Calu3 (cell line): ENCODE results near the gene NEUROD4. TPM values are rescaled to one million over a fixed set of nuclear protein-coding genes. Genes with fewer than 3 reads are reported as not detected.

Source experiments
- BruUV-seq: library from RNA; stranded (reverse); fragments of 400-500 nt; replicated peaks from 2 replicates; lab custom pipeline; 2021; lab: Mats Ljungman, UMichigan
- CTCF ChIA-PET: fragments of 300-600 bp; sonication (Branson Sonifier 250); formaldehyde crosslinking; loops from one replicate; lab custom pipeline; 2022; ENCODE audit warnings: antibody characterized with exemption; lab: Charles Lee
- DNase-seq: peaks from one replicate; pipeline ENCODE4 v3.0.0; 2022
- H3K27ac Mint-ChIP-seq: one replicate; pipeline ENCODE4 v1.8.0; 2022; ENCODE audit warnings: mixed read lengths; ENCODE audit not compliant: unreplicated experiment
- H3K27me3 Mint-ChIP-seq: one replicate; pipeline ENCODE4 v1.8.0; 2022; ENCODE audit warnings: mixed read lengths; ENCODE audit not compliant: unreplicated experiment
- H3K36me3 Mint-ChIP-seq: one replicate; pipeline ENCODE4 v1.8.0; 2022; ENCODE audit warnings: mild to moderate bottlenecking, moderate library complexity, mixed read lengths; ENCODE audit not compliant: insufficient read depth, unreplicated experiment
- H3K4me1 Mint-ChIP-seq: one replicate; pipeline ENCODE4 v1.8.0; 2022; ENCODE audit warnings: mild to moderate bottlenecking, low read depth, mixed read lengths; ENCODE audit not compliant: unreplicated experiment
- H3K4me3 Mint-ChIP-seq: one replicate; pipeline ENCODE4 v1.8.0; 2022; ENCODE audit warnings: mild to moderate bottlenecking, low read depth, moderate library complexity, mixed read lengths; ENCODE audit not compliant: unreplicated experiment
- H3K9me3 Mint-ChIP-seq: one replicate; pipeline ENCODE4 v1.8.0; 2022; ENCODE audit warnings: low read depth, mixed read lengths; ENCODE audit not compliant: unreplicated experiment
- intact Hi-C: fragments of 100-400 bp; cut with micrococcal nuclease; formaldehyde crosslinking; loops from one replicate; pipeline ENCODE4 v1.10.0; 2022; ENCODE audit not compliant: unreplicated experiment
- total RNA-seq: library from RNA; stranded (reverse); gene quantifications from 2 replicates; pipeline ENCODE4 v1.2.3, GENCODE V29; 2022
- TF ChIP-seq, protein P1 (sequence below): fragments of 200-600 bp; IDR thresholded peaks from one replicate; pipeline ENCODE4 v1.8.0; 2022; ENCODE audit warnings: antibody characterized with exemption; ENCODE audit not compliant: unreplicated experiment

NEUROD4 gene
- total RNA-seq, 1 experiment from 2014 or later, result not detected

DNA sequence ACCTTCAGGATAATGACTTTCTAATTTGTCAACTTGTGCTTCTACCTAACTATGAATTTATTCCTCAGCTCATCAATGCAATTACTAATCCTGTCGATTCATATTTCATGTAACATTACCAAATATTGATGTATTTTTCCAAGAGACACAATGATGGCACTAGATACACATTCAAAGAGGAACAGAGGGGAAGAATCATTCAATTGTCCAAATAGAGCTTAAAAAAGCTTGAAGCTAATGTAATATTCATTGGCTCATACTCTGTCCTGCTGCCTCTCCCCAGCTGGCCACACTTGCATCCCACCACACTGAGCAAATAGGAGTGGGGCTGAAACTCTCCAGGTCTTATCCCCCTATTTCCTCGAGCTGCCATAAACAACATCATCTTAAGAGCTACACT, 44.5 kb upstream of the NEUROD4 start:
- Mint-ChIP-seq H3K27ac (no peak overlapping the region), H3K27me3 (peaks cover 92% of the 10 kb centered on the region), H3K36me3 (no peaks in the 10 kb centered on the region), H3K4me1 (no peaks in the 10 kb centered on the region), H3K4me3 (no peak overlapping the region), H3K9me3 (no peaks in the 10 kb centered on the region)
- intact Hi-C loops, result no loop called here
- CTCF ChIA-PET, result interaction anchor here (1.1 kb wide), 1 partner anchor 8 kb away, joined by 4 read pairs; no protein-coding TSS in a partner anchor
- TF ChIP-seq, protein P1, sequence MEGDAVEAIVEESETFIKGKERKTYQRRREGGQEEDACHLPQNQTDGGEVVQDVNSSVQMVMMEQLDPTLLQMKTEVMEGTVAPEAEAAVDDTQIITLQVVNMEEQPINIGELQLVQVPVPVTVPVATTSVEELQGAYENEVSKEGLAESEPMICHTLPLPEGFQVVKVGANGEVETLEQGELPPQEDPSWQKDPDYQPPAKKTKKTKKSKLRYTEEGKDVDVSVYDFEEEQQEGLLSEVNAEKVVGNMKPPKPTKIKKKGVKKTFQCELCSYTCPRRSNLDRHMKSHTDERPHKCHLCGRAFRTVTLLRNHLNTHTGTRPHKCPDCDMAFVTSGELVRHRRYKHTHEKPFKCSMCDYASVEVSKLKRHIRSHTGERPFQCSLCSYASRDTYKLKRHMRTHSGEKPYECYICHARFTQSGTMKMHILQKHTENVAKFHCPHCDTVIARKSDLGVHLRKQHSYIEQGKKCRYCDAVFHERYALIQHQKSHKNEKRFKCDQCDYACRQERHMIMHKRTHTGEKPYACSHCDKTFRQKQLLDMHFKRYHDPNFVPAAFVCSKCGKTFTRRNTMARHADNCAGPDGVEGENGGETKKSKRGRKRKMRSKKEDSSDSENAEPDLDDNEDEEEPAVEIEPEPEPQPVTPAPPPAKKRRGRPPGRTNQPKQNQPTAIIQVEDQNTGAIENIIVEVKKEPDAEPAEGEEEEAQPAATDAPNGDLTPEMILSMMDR, result no peak
- DNase-seq, result no peak
- no TSS peak for BruUV-seq

DNA sequence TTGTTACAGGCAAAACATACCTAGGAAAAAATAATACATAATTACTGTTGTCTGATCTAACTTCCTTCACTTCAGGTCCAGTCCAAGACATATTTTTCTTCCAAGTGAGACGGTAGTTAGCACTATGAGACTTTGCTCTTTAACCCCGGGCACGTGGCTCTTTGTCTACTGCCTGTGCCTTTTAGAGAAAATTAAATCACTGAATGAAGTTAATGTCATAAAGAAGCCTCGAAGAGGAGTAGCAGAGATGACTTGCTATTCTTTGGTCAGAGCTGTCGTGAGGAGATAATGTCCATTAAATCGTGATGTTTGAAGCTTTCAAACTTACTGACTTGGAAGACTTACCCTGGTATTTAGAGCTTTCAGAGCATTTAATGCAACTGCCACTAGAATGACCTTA, 43.9 kb upstream of the NEUROD4 start:
- Mint-ChIP-seq H3K27ac (no peak overlapping the region), H3K9me3 (no peaks in the 10 kb centered on the region), H3K4me3 (no peak overlapping the region), H3K4me1 (no peaks in the 10 kb centered on the region), H3K27me3 (peaks cover 92% of the 10 kb centered on the region), H3K36me3 (no peaks in the 10 kb centered on the region)
- intact Hi-C loops, result no loop called here
- TF ChIP-seq, protein P1, result no peak
- CTCF ChIA-PET, result no interaction called here
- no TSS peak for BruUV-seq
- no peak for DNase-seq

DNA sequence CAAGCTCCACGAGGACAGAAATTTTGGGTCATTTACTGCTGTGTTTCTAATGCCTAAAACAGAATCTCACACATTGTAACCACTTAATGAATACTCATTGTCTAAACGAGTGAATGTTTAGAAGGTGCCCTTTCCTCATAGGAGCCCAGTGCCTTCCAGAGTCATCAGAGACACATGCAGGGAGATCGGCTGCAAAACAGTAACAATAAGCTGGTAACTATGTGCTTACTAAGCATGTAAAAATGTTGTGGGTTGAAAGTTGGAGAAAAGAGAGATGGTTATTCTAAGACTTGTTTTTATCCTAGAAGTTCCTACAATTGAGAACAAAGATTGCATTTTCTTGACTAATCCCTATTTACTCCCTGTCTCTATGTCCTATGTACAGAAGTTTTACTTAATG, 42.6 kb upstream of the NEUROD4 start:
- DNase-seq, result no peak

DNA sequence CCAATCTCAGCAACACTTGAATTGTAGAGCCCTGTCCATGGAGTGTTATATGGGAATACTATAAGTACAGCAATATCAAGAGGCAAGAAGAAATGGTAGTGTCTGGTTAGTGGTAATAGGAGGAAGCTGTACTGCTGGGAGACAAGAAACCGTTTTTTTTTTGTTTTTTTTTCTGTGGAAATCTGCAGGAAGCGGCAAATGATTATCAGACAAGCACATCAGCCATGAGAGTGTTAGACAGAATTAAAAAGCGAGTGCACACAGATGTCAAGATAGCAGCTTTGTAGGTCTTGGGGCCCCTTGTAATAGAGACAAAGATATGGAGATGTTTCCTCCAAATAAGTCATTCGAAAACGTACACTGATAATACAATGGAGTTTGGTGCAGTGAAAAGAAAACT, 41.9 kb upstream of the NEUROD4 start:
- Mint-ChIP-seq H3K4me1 (no peaks in the 10 kb centered on the region), H3K4me3 (no peak overlapping the region), H3K9me3 (no peaks in the 10 kb centered on the region), H3K36me3 (no peaks in the 10 kb centered on the region), H3K27ac (no peak overlapping the region), H3K27me3 (peaks cover 97% of the 10 kb centered on the region)
- TF ChIP-seq, protein P1, result no peak
- intact Hi-C loops, result no loop called here
- no TSS peak for BruUV-seq
- no peak for DNase-seq
- CTCF ChIA-PET, result interaction anchor here (1.5 kb wide), 1 partner anchor 15 kb away, joined by 4 read pairs; no protein-coding TSS in a partner anchor

More for the DNA sequence above, 42.6 kb upstream of the NEUROD4 start:
- H3K9me3 Mint-ChIP-seq, result no peaks in the 10 kb centered on the region
- no peaks in the 10 kb centered on the region for H3K36me3 Mint-ChIP-seq
- no peak overlapping the region for H3K27ac Mint-ChIP-seq
- H3K4me1 Mint-ChIP-seq, result no peaks in the 10 kb centered on the region
- CTCF ChIA-PET, result interaction anchor here (1.5 kb wide), 1 partner anchor 16 kb away, joined by 4 read pairs; no protein-coding TSS in a partner anchor
- no TSS peak for BruUV-seq
- TF ChIP-seq, protein P1, result no peak
- H3K4me3 Mint-ChIP-seq, result no peak overlapping the region
- peaks cover 95% of the 10 kb centered on the region for H3K27me3 Mint-ChIP-seq
- intact Hi-C loops, result no loop called here
